Caco-2 (cell line): ENCODE results near the gene TCEAL1. TPM values are rescaled to one million over a fixed set of nuclear protein-coding genes. Genes with fewer than 3 reads are reported as not detected.
"Not testable (repeated sequence)": the region's sequence is repeated elsewhere in the genome, so short reads cannot be mapped to it uniquely, and the experiment has no call there.

ENCODE experiments used
- BruUV-seq: library from RNA; stranded (reverse); fragments of 400-500 nt; replicated peaks from 2 replicates; lab custom pipeline; 2021; lab: Mats Ljungman, UMichigan
- CTCF ChIA-PET: fragments of 300-600 bp; sonication (Branson Sonifier 250); formaldehyde crosslinking; loops from one replicate; lab custom pipeline; 2022; ENCODE audit warnings: antibody characterized with exemption; lab: Charles Lee
- POLR2A ChIA-PET: fragments of 300-600 bp; sonication (Branson Sonifier 250); formaldehyde crosslinking; loops from one replicate; lab custom pipeline; 2022; ENCODE audit warnings: antibody characterized with exemption; lab: Charles Lee
- DNase-seq, 2 experiments: peaks; one replicate each; pipeline versions ENCODE4 v3.0.0 to v3.0.0-alpha.2; 2020 to 2022
- H3K27me3 ChIP-seq: replicated peaks from 2 replicates; pipeline ENCODE4 v1.6.0; 2011; ENCODE audit warnings: low read length; ENCODE audit not compliant: control insufficient read depth, insufficient read depth
- H3K36me3 ChIP-seq: 2 replicates; pipeline ENCODE4 v1.5.1; 2011; ENCODE audit warnings: low read length; ENCODE audit not compliant: control insufficient read depth, insufficient read depth
- H3K4me1 ChIP-seq: fragments of 250-450 bp; sonication (Bioruptor Pico); 2 replicates; pipeline ENCODE4 v1.5.1; 2020; ENCODE audit warnings: mild to moderate bottlenecking
- H3K4me3 ChIP-seq: 2 replicates; pipeline ENCODE4 v1.5.1; 2011; ENCODE audit warnings: low read depth, mild to moderate bottlenecking, control low read depth, low read length
- H3K9me3 ChIP-seq: fragments of 250-450 bp; sonication (Bioruptor Pico); 2 replicates; pipeline ENCODE4 v1.5.1; 2020; ENCODE audit warnings: mild to moderate bottlenecking, moderate library complexity
- H3K27ac Mint-ChIP-seq: one replicate; pipeline ENCODE4 v1.8.0; 2022; ENCODE audit warnings: mixed read lengths; ENCODE audit not compliant: unreplicated experiment
- H3K27me3 Mint-ChIP-seq: one replicate; pipeline ENCODE4 v1.8.0; 2022; ENCODE audit warnings: mixed read lengths; ENCODE audit not compliant: insufficient read depth, unreplicated experiment
- H3K36me3 Mint-ChIP-seq: one replicate; pipeline ENCODE4 v1.8.0; 2022; ENCODE audit warnings: mild to moderate bottlenecking, mixed read lengths; ENCODE audit not compliant: insufficient read depth, unreplicated experiment
- H3K4me1 Mint-ChIP-seq: one replicate; pipeline ENCODE4 v1.8.0; 2022; ENCODE audit warnings: low read depth, mixed read lengths; ENCODE audit not compliant: unreplicated experiment
- H3K4me3 Mint-ChIP-seq: one replicate; pipeline ENCODE4 v1.8.0; 2022; ENCODE audit warnings: mild to moderate bottlenecking, moderate library complexity, mixed read lengths; ENCODE audit not compliant: unreplicated experiment
- H3K9me3 Mint-ChIP-seq: one replicate; pipeline ENCODE4 v1.8.0; 2022; ENCODE audit warnings: mixed read lengths; ENCODE audit not compliant: unreplicated experiment
- intact Hi-C: fragments of 100-400 bp; cut with micrococcal nuclease; formaldehyde crosslinking; loops from one replicate; pipeline ENCODE4 v1.10.0; 2022; ENCODE audit not compliant: unreplicated experiment
- total RNA-seq: library from RNA; stranded (reverse); gene quantifications from 2 replicates; pipeline ENCODE4 v1.2.3, GENCODE V29; 2022
- TF ChIP-seq, protein P1 (sequence below), 2 experiments: fragments of 200-600 bp in 1 of 2; IDR thresholded peaks; 1 replicate in 1 of 2; 2 replicates in 1 of 2; pipeline versions ENCODE4 v1.5.1 to v1.8.0; 2011 to 2022; ENCODE audit warnings: antibody characterized with exemption in 1 of 2, control low read depth in 1 of 2, inconsistent platforms in 1 of 2, low read depth in 1 of 2, low read length in 1 of 2, mild to moderate bottlenecking in 1 of 2, moderate library complexity in 1 of 2; ENCODE audit not compliant: insufficient read depth in 1 of 2, severe bottlenecking in 1 of 2, unreplicated experiment in 1 of 2

TCEAL1 gene
- total RNA-seq, 1 experiment from 2014 or later = 11.8 TPM

- Mint-ChIP-seq H3K4me1 (no peaks in the 10 kb centered on the region), H3K4me3 (peak within 1 kb of the TSS; percentile 87), H3K27me3 (no peaks in the 10 kb centered on the region), H3K27ac (peak within 1 kb of the TSS; percentile 72), H3K36me3 (no peaks in the 10 kb centered on the region), H3K9me3 (no peaks in the 10 kb centered on the region)
- H3K4me3 ChIP-seq = peak within 1 kb of the TSS; percentile 68
- DNase-seq = peak; percentile 45 to 46
- BruUV-seq = no TSS peak
- CTCF ChIA-PET = no interaction called here
- POLR2A ChIA-PET = interaction anchor here (0.7 to 1.4 kb wide), 2 partner anchors 44 to 101 kb away, joined by 3 to 10 read pairs; no protein-coding TSS in a partner anchor
- H3K4me1 ChIP-seq = no peaks in the 10 kb centered on the region
- no peaks in the 10 kb centered on the region for H3K27me3 ChIP-seq
- TF ChIP-seq, protein P1, sequence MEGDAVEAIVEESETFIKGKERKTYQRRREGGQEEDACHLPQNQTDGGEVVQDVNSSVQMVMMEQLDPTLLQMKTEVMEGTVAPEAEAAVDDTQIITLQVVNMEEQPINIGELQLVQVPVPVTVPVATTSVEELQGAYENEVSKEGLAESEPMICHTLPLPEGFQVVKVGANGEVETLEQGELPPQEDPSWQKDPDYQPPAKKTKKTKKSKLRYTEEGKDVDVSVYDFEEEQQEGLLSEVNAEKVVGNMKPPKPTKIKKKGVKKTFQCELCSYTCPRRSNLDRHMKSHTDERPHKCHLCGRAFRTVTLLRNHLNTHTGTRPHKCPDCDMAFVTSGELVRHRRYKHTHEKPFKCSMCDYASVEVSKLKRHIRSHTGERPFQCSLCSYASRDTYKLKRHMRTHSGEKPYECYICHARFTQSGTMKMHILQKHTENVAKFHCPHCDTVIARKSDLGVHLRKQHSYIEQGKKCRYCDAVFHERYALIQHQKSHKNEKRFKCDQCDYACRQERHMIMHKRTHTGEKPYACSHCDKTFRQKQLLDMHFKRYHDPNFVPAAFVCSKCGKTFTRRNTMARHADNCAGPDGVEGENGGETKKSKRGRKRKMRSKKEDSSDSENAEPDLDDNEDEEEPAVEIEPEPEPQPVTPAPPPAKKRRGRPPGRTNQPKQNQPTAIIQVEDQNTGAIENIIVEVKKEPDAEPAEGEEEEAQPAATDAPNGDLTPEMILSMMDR (IDR thresholded peaks at IDR 0.05; ENCODE audit: insufficient read depth in 1 of 2, low read depth in 1 of 2, low read length in 1 of 2, severe bottlenecking in 1 of 2, unreplicated experiment in 1 of 2) = no peak
- no peaks in the 10 kb centered on the region for H3K36me3 ChIP-seq
- intact Hi-C loops = no loop called here
- no peaks in the 10 kb centered on the region for H3K9me3 ChIP-seq
Observed at GRCh38 chrX:103585411-103586313, 43.1 kb upstream of the TCEAL1 start, which contains the start of gene TCEAL4. TCEAL4 (plus strand) TSS chrX:103585515; CDS start chrX:103586676, 1,161 bp downstream.

GRCh38 chrX:103586314-103586646 lies 42.5 kb upstream of the TCEAL1 start:
- Mint-ChIP-seq H3K36me3 (no peaks in the 10 kb centered on the region), H3K27me3 (no peaks in the 10 kb centered on the region), H3K4me3 (peak overlapping the region; percentile 87), H3K9me3 (no peaks in the 10 kb centered on the region), H3K27ac (peak overlapping the region; percentile 72), H3K4me1 (no peaks in the 10 kb centered on the region)
- POLR2A ChIA-PET = interaction anchor here (1.4 kb wide), 1 partner anchor 44 kb away, joined by 3 read pairs; no protein-coding TSS in a partner anchor
- Histone ChIP-seq H3K36me3 (no peaks in the 10 kb centered on the region), H3K4me3 (peak overlapping the region; percentile 68), H3K27me3 (no peaks in the 10 kb centered on the region), H3K4me1 (no peaks in the 10 kb centered on the region), H3K9me3 (no peaks in the 10 kb centered on the region)
- intact Hi-C loops = no loop called here
- DNase-seq = no peak
- TF ChIP-seq, protein P1 (IDR thresholded peaks at IDR 0.05; ENCODE audit: insufficient read depth in 1 of 2, low read depth in 1 of 2, low read length in 1 of 2, severe bottlenecking in 1 of 2, unreplicated experiment in 1 of 2) = no peak
- no TSS peak for BruUV-seq
- CTCF ChIA-PET = no interaction called here

DNA sequence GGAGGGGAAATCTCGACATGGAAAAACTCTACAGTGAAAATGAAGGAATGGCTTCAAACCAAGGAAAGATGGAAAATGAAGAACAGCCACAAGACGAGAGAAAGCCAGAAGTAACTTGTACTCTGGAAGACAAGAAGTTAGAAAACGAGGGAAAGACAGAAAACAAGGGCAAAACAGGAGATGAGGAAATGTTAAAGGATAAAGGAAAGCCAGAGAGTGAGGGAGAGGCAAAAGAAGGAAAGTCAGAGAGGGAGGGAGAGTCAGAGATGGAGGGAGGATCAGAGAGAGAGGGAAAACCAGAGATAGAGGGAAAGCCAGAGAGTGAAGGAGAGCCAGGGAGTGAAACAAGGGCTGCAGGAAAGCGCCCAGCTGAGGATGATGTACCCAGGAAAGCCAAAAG lies 42.1 kb upstream of the TCEAL1 start:
- TF ChIP-seq, protein P1 (IDR thresholded peaks at IDR 0.05; ENCODE audit: insufficient read depth in 1 of 2, low read depth in 1 of 2, low read length in 1 of 2, severe bottlenecking in 1 of 2, unreplicated experiment in 1 of 2) = no peak
- H3K9me3 Mint-ChIP-seq = no peaks in the 10 kb centered on the region
- no peaks in the 10 kb centered on the region for H3K36me3 Mint-ChIP-seq
- H3K27ac Mint-ChIP-seq = no peak overlapping the region
- Histone ChIP-seq H3K4me1 (no peaks in the 10 kb centered on the region), H3K27me3 (no peaks in the 10 kb centered on the region), H3K4me3 (no peak overlapping the region), H3K9me3 (no peaks in the 10 kb centered on the region), H3K36me3 (no peaks in the 10 kb centered on the region)
- no peaks in the 10 kb centered on the region for H3K4me1 Mint-ChIP-seq
- H3K4me3 Mint-ChIP-seq = peak overlapping the region; percentile 87
- BruUV-seq = no TSS peak
- intact Hi-C loops = no loop called here
- POLR2A ChIA-PET = no interaction called here
- no peak for DNase-seq
- H3K27me3 Mint-ChIP-seq = no peaks in the 10 kb centered on the region
- CTCF ChIA-PET = no interaction called here

- H3K27me3 Mint-ChIP-seq, H3K4me1 Mint-ChIP-seq, H3K9me3 Mint-ChIP-seq, H3K27ac Mint-ChIP-seq, H3K36me3 Mint-ChIP-seq, H3K27me3 ChIP-seq, H3K36me3 ChIP-seq, H3K4me3 Mint-ChIP-seq, BruUV-seq, intact Hi-C loops, POLR2A ChIA-PET, H3K4me1 ChIP-seq, H3K4me3 ChIP-seq, CTCF ChIA-PET, H3K9me3 ChIP-seq, DNase-seq: not testable (repeated sequence)
Observed at GRCh38 chrX:103592295-103592694, 36.5 kb upstream of the TCEAL1 start.

GRCh38 chrX:103595202-103595601 lies 33.6 kb upstream of the TCEAL1 start:
- H3K27ac Mint-ChIP-seq, H3K36me3 Mint-ChIP-seq, intact Hi-C loops, H3K4me3 ChIP-seq, POLR2A ChIA-PET, H3K9me3 Mint-ChIP-seq, H3K36me3 ChIP-seq, H3K27me3 Mint-ChIP-seq, BruUV-seq, H3K27me3 ChIP-seq, H3K4me1 Mint-ChIP-seq, CTCF ChIA-PET, H3K9me3 ChIP-seq, DNase-seq, H3K4me3 Mint-ChIP-seq, H3K4me1 ChIP-seq: not testable (repeated sequence)
